C4-2B (cell line): Measurements from ENCODE around the gene DLG2.

Source experiments
- ZFX ChIP-seq: fragments of 450-650 bp; IDR thresholded peaks from 2 replicates; pipeline ENCODE4 v1.6.1; 2017
- TF ChIP-seq, protein P1 (sequence below): fragments of 450-650 bp; conservative IDR thresholded peaks from 2 replicates; pipeline ENCODE4 v1.5.1; 2017; ENCODE audit warnings: mild to moderate bottlenecking

GRCh38 chr11:84157639-84158038 is 1469.5 kb downstream of the DLG2 start:
- TF ChIP-seq, protein P1, sequence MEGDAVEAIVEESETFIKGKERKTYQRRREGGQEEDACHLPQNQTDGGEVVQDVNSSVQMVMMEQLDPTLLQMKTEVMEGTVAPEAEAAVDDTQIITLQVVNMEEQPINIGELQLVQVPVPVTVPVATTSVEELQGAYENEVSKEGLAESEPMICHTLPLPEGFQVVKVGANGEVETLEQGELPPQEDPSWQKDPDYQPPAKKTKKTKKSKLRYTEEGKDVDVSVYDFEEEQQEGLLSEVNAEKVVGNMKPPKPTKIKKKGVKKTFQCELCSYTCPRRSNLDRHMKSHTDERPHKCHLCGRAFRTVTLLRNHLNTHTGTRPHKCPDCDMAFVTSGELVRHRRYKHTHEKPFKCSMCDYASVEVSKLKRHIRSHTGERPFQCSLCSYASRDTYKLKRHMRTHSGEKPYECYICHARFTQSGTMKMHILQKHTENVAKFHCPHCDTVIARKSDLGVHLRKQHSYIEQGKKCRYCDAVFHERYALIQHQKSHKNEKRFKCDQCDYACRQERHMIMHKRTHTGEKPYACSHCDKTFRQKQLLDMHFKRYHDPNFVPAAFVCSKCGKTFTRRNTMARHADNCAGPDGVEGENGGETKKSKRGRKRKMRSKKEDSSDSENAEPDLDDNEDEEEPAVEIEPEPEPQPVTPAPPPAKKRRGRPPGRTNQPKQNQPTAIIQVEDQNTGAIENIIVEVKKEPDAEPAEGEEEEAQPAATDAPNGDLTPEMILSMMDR, result no peak
- no peak for TF ChIP-seq ZFX
